Measurements from ENCODE around the gene HTR3A. TPM values are rescaled to one million over a fixed set of nuclear protein-coding genes. Genes with fewer than 3 reads are reported as not detected.

HTR3A gene
- total RNA-seq, 1 donor from 2014 or later, result not detected

- no peak for DNase-seq (ENCODE audit: low spot score in 2 of 2, unreplicated experiment in 2 of 2)
- Mint-ChIP-seq H3K27me3 (ENCODE audit: low read depth) (peaks cover 40% of the 10 kb centered on the region), H3K36me3 (no peaks in the 10 kb centered on the region), H3K4me1 (no peaks in the 10 kb centered on the region), H3K9me3 (no peaks in the 10 kb centered on the region), H3K27ac (no peak overlapping the region), H3K4me3 (no peak overlapping the region)
- no peak for TF ChIP-seq CTCF (IDR thresholded peaks at IDR 0.05; ENCODE audit: unreplicated experiment)
Observed at GRCh38 chr11:114017723-114018122, 42.8 kb downstream of the HTR3A start.

- Mint-ChIP-seq H3K36me3 (no peaks in the 10 kb centered on the region), H3K4me1 (no peaks in the 10 kb centered on the region), H3K27ac (no peak overlapping the region), H3K4me3 (no peak overlapping the region), H3K27me3 (ENCODE audit: low read depth) (peaks cover 43% of the 10 kb centered on the region), H3K9me3 (no peaks in the 10 kb centered on the region)
- no peak for TF ChIP-seq CTCF (IDR thresholded peaks at IDR 0.05; ENCODE audit: unreplicated experiment)
- DNase-seq (ENCODE audit: low spot score in 2 of 2, unreplicated experiment in 2 of 2), result no peak
Observed at GRCh38 chr11:114019046-114019445, 44.1 kb downstream of the HTR3A start.

GRCh38 chr11:114019574-114019973 lies 44.7 kb downstream of the HTR3A start:
- H3K27me3 Mint-ChIP-seq (ENCODE audit: low read depth), result peaks cover 44% of the 10 kb centered on the region
- H3K4me1 Mint-ChIP-seq, result no peaks in the 10 kb centered on the region
- TF ChIP-seq CTCF (IDR thresholded peaks at IDR 0.05; ENCODE audit: unreplicated experiment), result no peak
- no peak overlapping the region for H3K27ac Mint-ChIP-seq
- DNase-seq (ENCODE audit: low spot score in 2 of 2, unreplicated experiment in 2 of 2), result no peak
- no peak overlapping the region for H3K4me3 Mint-ChIP-seq
- H3K36me3 Mint-ChIP-seq, result no peaks in the 10 kb centered on the region
- no peaks in the 10 kb centered on the region for H3K9me3 Mint-ChIP-seq

GRCh38 chr11:114025329-114025907 lies 50.5 kb downstream of the HTR3A start:
- no peak for DNase-seq (ENCODE audit: low spot score in 2 of 2, unreplicated experiment in 2 of 2)

GRCh38 chr11:114026355-114026754 lies 51.4 kb downstream of the HTR3A start:
- no peak for DNase-seq (ENCODE audit: low spot score in 2 of 2, unreplicated experiment in 2 of 2)

More at GRCh38 chr11:114025329-114025907, 50.5 kb downstream of the HTR3A start:
- no peak overlapping the region for H3K4me3 Mint-ChIP-seq
- H3K9me3 Mint-ChIP-seq, result no peaks in the 10 kb centered on the region
- no peaks in the 10 kb centered on the region for H3K4me1 Mint-ChIP-seq
- peaks cover 80% of the 10 kb centered on the region for H3K27me3 Mint-ChIP-seq (ENCODE audit: low read depth)
- no peak for TF ChIP-seq CTCF (IDR thresholded peaks at IDR 0.05; ENCODE audit: unreplicated experiment)
- H3K27ac Mint-ChIP-seq, result no peak overlapping the region
- H3K36me3 Mint-ChIP-seq, result no peaks in the 10 kb centered on the region

More at GRCh38 chr11:114026355-114026754, 51.4 kb downstream of the HTR3A start:
- Mint-ChIP-seq H3K27me3 (ENCODE audit: low read depth) (peaks cover 86% of the 10 kb centered on the region), H3K4me3 (no peak overlapping the region), H3K36me3 (no peaks in the 10 kb centered on the region), H3K27ac (no peak overlapping the region), H3K4me1 (no peaks in the 10 kb centered on the region), H3K9me3 (no peaks in the 10 kb centered on the region)
- no peak for TF ChIP-seq CTCF (IDR thresholded peaks at IDR 0.05; ENCODE audit: unreplicated experiment)

Data from mesothelial cell of epicardium (in vitro differentiated cells).